GM23338 (cell line): ENCODE data around the gene FGF22. TPM values are rescaled to one million over a fixed set of nuclear protein-coding genes. Genes with fewer than 3 reads are reported as not detected.

Experiments
- ATAC-seq: fragments of 200-7000 bp; cut with Tn5 transposase; 3 replicates; pipeline ENCODE4 v1.9.1; 2020
- DNase-seq: peaks from one replicate; pipeline ENCODE4 v3.0.0-alpha.2; 2015; ENCODE audit warnings: low spot score
- H2AFZ ChIP-seq: fragments of 200-600 bp; sonication (generic); 2 replicates; pipeline ENCODE4 v1.8.0; 2016; ENCODE audit warnings: antibody characterized with exemption, mild to moderate bottlenecking, moderate library complexity
- H3F3A ChIP-seq: fragments of 200-600 bp; sonication (generic); replicated peaks from 2 replicates; pipeline ENCODE4 v1.8.0; 2017; ENCODE audit warnings: antibody characterized with exemption, mixed run types, low read depth
- H3K27ac ChIP-seq: fragments of 200-600 bp; sonication (generic); 2 replicates; pipeline ENCODE4 v1.6.1; 2016; ENCODE audit warnings: low read depth
- H3K27me3 ChIP-seq: fragments of 200-600 bp; sonication (generic); 2 replicates; pipeline ENCODE4 v1.8.0; 2016; ENCODE audit warnings: mild to moderate bottlenecking, mixed run types, moderate library complexity; ENCODE audit not compliant: insufficient read depth
- H3K36me3 ChIP-seq: fragments of 200-600 bp; sonication (generic); 2 replicates; pipeline ENCODE4 v1.8.0; 2016; ENCODE audit warnings: mild to moderate bottlenecking; ENCODE audit not compliant: insufficient read depth
- H3K4me1 ChIP-seq: fragments of 200-600 bp; sonication (generic); 2 replicates; pipeline ENCODE4 v1.8.0; 2016; ENCODE audit warnings: mild to moderate bottlenecking, moderate library complexity; ENCODE audit not compliant: insufficient read depth
- H3K4me2 ChIP-seq: fragments of 200-600 bp; sonication (generic); 2 replicates; pipeline ENCODE4 v1.7.1; 2017; ENCODE audit warnings: mixed run types
- H3K4me3 ChIP-seq: fragments of 200-600 bp; sonication (generic); 2 replicates; pipeline ENCODE4 v1.6.1; 2016; ENCODE audit warnings: mixed run types
- H3K79me2 ChIP-seq: fragments of 200-600 bp; sonication (generic); replicated peaks from 2 replicates; pipeline ENCODE4 v1.8.0; 2017; ENCODE audit warnings: mild to moderate bottlenecking; ENCODE audit not compliant: insufficient read depth
- H3K9me2 ChIP-seq: fragments of 200-600 bp; sonication (generic); 2 replicates; pipeline ENCODE4 v1.8.0; 2017; ENCODE audit not compliant: insufficient read depth
- H4K20me1 ChIP-seq: fragments of 200-600 bp; sonication (generic); replicated peaks from 2 replicates; pipeline ENCODE4 v1.8.0; 2017; ENCODE audit warnings: mild to moderate bottlenecking; ENCODE audit not compliant: insufficient read depth
- H3K27ac Mint-ChIP-seq: 2 replicates; pipeline ENCODE4 v1.8.0; 2020; ENCODE audit warnings: inconsistent platforms, mild to moderate bottlenecking, moderate library complexity, mixed read lengths
- H3K27me3 Mint-ChIP-seq: 3 replicates; pipeline ENCODE4 v1.8.0; 2022; ENCODE audit warnings: low read depth, mild to moderate bottlenecking, moderate library complexity, mixed read lengths, inconsistent platforms; ENCODE audit not compliant: insufficient read depth, poor library complexity
- H3K36me3 Mint-ChIP-seq: 3 replicates; pipeline ENCODE4 v1.8.0; 2021; ENCODE audit warnings: low read depth, mild to moderate bottlenecking, inconsistent platforms, moderate library complexity, mixed read lengths
- H3K4me1 Mint-ChIP-seq: 3 replicates; pipeline ENCODE4 v1.8.0; 2020; ENCODE audit warnings: mild to moderate bottlenecking, inconsistent platforms, mixed read lengths
- H3K4me3 Mint-ChIP-seq: 3 replicates; pipeline ENCODE4 v1.8.0; 2021; ENCODE audit warnings: moderate library complexity, mild to moderate bottlenecking, inconsistent platforms, mixed read lengths
- H3K9me3 Mint-ChIP-seq: 3 replicates; pipeline ENCODE4 v1.8.0; 2020; ENCODE audit warnings: moderate library complexity, mild to moderate bottlenecking, inconsistent platforms, mixed read lengths
- CREB1 ChIP-seq: fragments of 250-450 bp; sonication (Bioruptor Pico); IDR thresholded peaks from 2 replicates; pipeline ENCODE4 v1.5.0; 2020; ENCODE audit warnings: low read depth, mild to moderate bottlenecking, moderate library complexity
- POLR2AphosphoS5 ChIP-seq: IDR thresholded peaks from 2 replicates; pipeline ENCODE4 v1.6.1; 2016; ENCODE audit warnings: antibody characterized with exemption, low read depth
- STAT1 ChIP-seq: IDR thresholded peaks from one replicate; pipeline ENCODE4 v1.6.1; 2016; ENCODE audit warnings: antibody characterized with exemption; ENCODE audit not compliant: unreplicated experiment
- ZNF114 ChIP-seq: fragments of 250-450 bp; sonication (Bioruptor Pico); IDR thresholded peaks from 2 replicates; pipeline ENCODE4 v1.5.0; 2020; ENCODE audit warnings: mild to moderate bottlenecking, moderate library complexity
- ZNF331 ChIP-seq: fragments of 250-450 bp; sonication (Bioruptor Pico); IDR thresholded peaks from 2 replicates; pipeline ENCODE4 v1.5.0; 2020; ENCODE audit warnings: low read depth, mild to moderate bottlenecking, moderate library complexity
- polyA plus RNA-seq: library from polyadenylated mRNA; unstranded; fragments of >200 nt; fragmentation: Nextera tagmentation; extraction: Ambion mirVana; gene quantifications from 2 replicates; pipeline ENCODE4 v1.2.1, GENCODE V29; 2016
- total RNA-seq: library from RNA; depleted of rRNA; stranded (reverse); fragments of >200 nt; shearing (Covaris generic); gene quantifications from 2 replicates; pipeline ENCODE4 v1.2.3, GENCODE V29; 2014
- TF ChIP-seq, protein P1 (sequence below), 2 experiments: fragments of 200-600 bp in 1 of 2; sonication (generic) in 1 of 2; conservative IDR thresholded peaks; 2 replicates each; pipeline versions ENCODE4 v1.5.1 to v1.6.1; 2016 to 2017; ENCODE audit warnings: antibody characterized with exemption in 2 of 2, low read depth in 2 of 2, mild to moderate bottlenecking in 2 of 2, moderate library complexity in 1 of 2
- TF ChIP-seq, protein P2 (sequence below): IDR thresholded peaks from one replicate; pipeline ENCODE4 v1.6.1; 2018; ENCODE audit warnings: antibody characterized with exemption; ENCODE audit not compliant: unreplicated experiment
- TF ChIP-seq, protein P3 (sequence below): IDR thresholded peaks from 2 replicates; pipeline ENCODE4 v1.6.1; 2016; ENCODE audit warnings: antibody characterized with exemption

Gene FGF22
- total and polyA plus RNA-seq, 2 experiments from 2014 or later = 1.0 to 2.8 TPM

DNA sequence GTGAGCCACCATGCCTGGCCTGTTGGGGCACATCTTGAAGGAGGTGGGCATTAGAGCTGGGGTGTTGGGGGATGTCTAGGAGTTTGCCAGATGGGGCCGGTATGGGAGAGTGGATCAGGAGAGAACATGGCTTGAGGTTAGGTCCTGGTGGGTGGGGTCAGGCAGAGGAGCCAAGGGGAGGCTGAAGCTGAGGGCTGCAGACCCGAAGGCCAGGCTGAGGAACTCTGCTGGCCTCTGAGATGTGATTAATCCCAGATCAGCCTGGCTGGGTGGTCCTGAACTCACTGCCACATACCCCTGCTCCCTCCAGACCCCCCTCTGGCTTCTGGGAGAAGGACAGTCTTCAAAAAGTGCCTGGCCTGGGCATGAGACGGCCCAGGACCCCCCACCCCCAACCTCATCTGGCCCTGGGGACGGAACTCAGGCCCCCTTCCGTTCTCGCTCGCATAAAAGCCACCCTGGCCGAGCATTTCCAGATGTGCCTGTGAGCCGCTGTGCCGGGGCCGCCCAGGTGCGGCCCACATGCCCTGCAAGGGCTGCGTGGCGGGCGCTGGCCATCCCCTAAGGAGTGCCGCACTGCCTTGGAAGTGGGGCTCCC is 39.2 kb downstream of the FGF22 start:
- H3K79me2 ChIP-seq = no peaks in the 10 kb centered on the region
- H3F3A ChIP-seq = peaks cover 8% of the 10 kb centered on the region; the same call in 1 of the 2 replicates
- peaks cover 16% of the 10 kb centered on the region for H3K27me3 ChIP-seq
- H3K4me1 ChIP-seq = 0 out of 2 replicates have a peak, but pooled peaks cover 3% of the 10 kb centered on the region
- peak overlapping the region; percentile 69 for H3K4me3 Mint-ChIP-seq
- no peak overlapping the region for H3K27ac ChIP-seq
- ATAC-seq (no peak), DNase-seq (no peak)
- H3K4me3 ChIP-seq = peak overlapping the region; percentile 75
- H3K4me1 Mint-ChIP-seq = no peaks in the 10 kb centered on the region; the same call in 2 of the 3 replicates
- peak overlapping the region; percentile 82 for H3K4me2 ChIP-seq
- H3K27me3 Mint-ChIP-seq = peaks cover 26% of the 10 kb centered on the region
- H2AFZ ChIP-seq = no peak overlapping the region
- no peaks in the 10 kb centered on the region for H3K36me3 Mint-ChIP-seq
- H3K9me2 ChIP-seq = no peaks in the 10 kb centered on the region
- no peak overlapping the region for H3K27ac Mint-ChIP-seq
- TF ChIP-seq, protein P1, sequence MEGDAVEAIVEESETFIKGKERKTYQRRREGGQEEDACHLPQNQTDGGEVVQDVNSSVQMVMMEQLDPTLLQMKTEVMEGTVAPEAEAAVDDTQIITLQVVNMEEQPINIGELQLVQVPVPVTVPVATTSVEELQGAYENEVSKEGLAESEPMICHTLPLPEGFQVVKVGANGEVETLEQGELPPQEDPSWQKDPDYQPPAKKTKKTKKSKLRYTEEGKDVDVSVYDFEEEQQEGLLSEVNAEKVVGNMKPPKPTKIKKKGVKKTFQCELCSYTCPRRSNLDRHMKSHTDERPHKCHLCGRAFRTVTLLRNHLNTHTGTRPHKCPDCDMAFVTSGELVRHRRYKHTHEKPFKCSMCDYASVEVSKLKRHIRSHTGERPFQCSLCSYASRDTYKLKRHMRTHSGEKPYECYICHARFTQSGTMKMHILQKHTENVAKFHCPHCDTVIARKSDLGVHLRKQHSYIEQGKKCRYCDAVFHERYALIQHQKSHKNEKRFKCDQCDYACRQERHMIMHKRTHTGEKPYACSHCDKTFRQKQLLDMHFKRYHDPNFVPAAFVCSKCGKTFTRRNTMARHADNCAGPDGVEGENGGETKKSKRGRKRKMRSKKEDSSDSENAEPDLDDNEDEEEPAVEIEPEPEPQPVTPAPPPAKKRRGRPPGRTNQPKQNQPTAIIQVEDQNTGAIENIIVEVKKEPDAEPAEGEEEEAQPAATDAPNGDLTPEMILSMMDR (conservative IDR thresholded peaks at IDR 0.05; ENCODE audit: low read depth in 2 of 2) = no peak
- no peak for TF ChIP-seq ZNF114 (CRISPR knock-in tag)
- TF ChIP-seq STAT1 = no peak
- no peak for TF ChIP-seq POLR2AphosphoS5
- no peak for TF ChIP-seq ZNF331 (CRISPR knock-in tag)
- TF ChIP-seq, protein P2, sequence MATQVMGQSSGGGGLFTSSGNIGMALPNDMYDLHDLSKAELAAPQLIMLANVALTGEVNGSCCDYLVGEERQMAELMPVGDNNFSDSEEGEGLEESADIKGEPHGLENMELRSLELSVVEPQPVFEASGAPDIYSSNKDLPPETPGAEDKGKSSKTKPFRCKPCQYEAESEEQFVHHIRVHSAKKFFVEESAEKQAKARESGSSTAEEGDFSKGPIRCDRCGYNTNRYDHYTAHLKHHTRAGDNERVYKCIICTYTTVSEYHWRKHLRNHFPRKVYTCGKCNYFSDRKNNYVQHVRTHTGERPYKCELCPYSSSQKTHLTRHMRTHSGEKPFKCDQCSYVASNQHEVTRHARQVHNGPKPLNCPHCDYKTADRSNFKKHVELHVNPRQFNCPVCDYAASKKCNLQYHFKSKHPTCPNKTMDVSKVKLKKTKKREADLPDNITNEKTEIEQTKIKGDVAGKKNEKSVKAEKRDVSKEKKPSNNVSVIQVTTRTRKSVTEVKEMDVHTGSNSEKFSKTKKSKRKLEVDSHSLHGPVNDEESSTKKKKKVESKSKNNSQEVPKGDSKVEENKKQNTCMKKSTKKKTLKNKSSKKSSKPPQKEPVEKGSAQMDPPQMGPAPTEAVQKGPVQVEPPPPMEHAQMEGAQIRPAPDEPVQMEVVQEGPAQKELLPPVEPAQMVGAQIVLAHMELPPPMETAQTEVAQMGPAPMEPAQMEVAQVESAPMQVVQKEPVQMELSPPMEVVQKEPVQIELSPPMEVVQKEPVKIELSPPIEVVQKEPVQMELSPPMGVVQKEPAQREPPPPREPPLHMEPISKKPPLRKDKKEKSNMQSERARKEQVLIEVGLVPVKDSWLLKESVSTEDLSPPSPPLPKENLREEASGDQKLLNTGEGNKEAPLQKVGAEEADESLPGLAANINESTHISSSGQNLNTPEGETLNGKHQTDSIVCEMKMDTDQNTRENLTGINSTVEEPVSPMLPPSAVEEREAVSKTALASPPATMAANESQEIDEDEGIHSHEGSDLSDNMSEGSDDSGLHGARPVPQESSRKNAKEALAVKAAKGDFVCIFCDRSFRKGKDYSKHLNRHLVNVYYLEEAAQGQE = no peak
- H4K20me1 ChIP-seq = no peaks in the 10 kb centered on the region
- no peaks in the 10 kb centered on the region for H3K9me3 Mint-ChIP-seq
- H3K36me3 ChIP-seq = no peaks in the 10 kb centered on the region

DNA sequence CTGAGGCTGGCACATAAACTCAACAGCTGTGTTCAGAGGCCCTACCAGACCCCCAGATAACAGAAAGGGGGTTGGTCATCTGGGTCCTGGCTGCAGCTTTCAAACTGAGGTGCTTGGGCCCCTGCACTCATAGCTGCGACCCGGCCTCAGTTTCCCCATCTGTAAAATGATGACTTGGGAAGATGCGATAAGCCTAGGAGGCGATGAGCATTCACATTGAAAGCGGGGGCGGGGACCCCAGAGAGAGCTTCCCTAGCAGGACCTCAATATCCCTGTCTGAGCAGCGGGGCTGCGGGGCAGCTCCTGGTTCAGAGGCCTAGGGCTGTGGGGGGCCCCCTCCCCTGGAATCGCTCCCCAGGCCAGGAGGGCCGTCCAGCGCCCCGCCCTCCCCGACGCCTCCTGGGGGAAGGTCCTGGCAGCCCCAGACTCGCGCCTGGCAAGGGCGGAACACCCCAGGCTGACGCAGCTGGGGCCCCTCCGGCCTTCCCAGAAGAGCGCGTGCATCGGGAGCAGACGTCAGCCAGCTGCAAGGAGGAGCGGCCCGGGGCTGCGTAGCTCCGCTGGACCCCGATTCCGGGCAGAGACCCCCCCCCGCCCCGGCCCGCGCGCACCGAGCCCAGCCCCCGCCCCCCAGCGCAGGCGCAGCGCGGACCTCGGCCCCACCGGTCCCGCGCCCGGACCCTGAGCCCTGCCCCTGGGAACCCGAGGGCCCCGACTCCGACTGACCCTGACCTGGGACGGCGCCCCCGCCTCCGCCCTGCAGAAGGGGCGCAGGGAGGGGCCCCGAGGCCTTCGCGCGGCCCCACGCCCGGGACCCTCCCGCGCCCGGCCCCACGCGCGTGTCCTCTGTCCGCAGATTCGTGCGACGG is 40.0 kb downstream of the FGF22 start:
- peak; percentile 68 for DNase-seq
- Histone ChIP-seq H4K20me1 (no peaks in the 10 kb centered on the region), H3K36me3 (no peaks in the 10 kb centered on the region), H3K27me3 (peaks cover 16% of the 10 kb centered on the region), H3K4me1 (0 out of 2 replicates have a peak, but pooled peaks cover 3% of the 10 kb centered on the region), H3K4me2 (peak overlapping the region; percentile 82), H2AFZ (peak overlapping the region; percentile 80; the same call in 1 of the 2 replicates), H3K4me3 (peak overlapping the region; percentile 75), H3K79me2 (no peaks in the 10 kb centered on the region), H3K9me2 (no peaks in the 10 kb centered on the region), H3F3A (peaks cover 8% of the 10 kb centered on the region; the same call in 1 of the 2 replicates), H3K27ac (no peak overlapping the region)
- Mint-ChIP-seq H3K36me3 (no peaks in the 10 kb centered on the region), H3K4me3 (peak overlapping the region; percentile 91), H3K27me3 (peaks cover 23% of the 10 kb centered on the region), H3K27ac (no peak overlapping the region), H3K4me1 (no peaks in the 10 kb centered on the region; the same call in 2 of the 3 replicates), H3K9me3 (no peaks in the 10 kb centered on the region)
- TF ChIP-seq POLR2AphosphoS5 = no peak
- 0 out of 2 replicates have a peak, but pooled peaks have one; percentile 9 for TF ChIP-seq CREB1 (CRISPR knock-in tag)
- TF ChIP-seq, protein P3, sequence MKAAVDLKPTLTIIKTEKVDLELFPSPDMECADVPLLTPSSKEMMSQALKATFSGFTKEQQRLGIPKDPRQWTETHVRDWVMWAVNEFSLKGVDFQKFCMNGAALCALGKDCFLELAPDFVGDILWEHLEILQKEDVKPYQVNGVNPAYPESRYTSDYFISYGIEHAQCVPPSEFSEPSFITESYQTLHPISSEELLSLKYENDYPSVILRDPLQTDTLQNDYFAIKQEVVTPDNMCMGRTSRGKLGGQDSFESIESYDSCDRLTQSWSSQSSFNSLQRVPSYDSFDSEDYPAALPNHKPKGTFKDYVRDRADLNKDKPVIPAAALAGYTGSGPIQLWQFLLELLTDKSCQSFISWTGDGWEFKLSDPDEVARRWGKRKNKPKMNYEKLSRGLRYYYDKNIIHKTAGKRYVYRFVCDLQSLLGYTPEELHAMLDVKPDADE = no peak
- peak; percentile 28 for ATAC-seq
